ENCODE results near the gene TCHP.
"Not testable (repeated sequence)": the region's sequence is repeated elsewhere in the genome, so short reads cannot be mapped to it uniquely, and the experiment has no call there.

Gene TCHP

GRCh38 chr12:109923481-109924245 is 23.6 kb downstream of the TCHP start:
- H3K27ac ChIP-seq = 0 out of 2 replicates have a peak overlapping the region, but pooled peaks have one; percentile 0
- TF ChIP-seq CTCF (conservative IDR thresholded peaks at IDR 0.05; ENCODE audit: low read depth) = no peak
- ChIA-PET POLR2A (ENCODE audit: low non-redundant PET) (no interaction called here), CTCF (no interaction called here)
- no peak for DNase-seq (ENCODE audit: low spot score)

- CTCF ChIA-PET = no interaction called here
- H3K27ac ChIP-seq = no peak overlapping the region
- TF ChIP-seq CTCF (conservative IDR thresholded peaks at IDR 0.05; ENCODE audit: low read depth) = no peak
- POLR2A ChIA-PET (ENCODE audit: low non-redundant PET) = no interaction called here
- DNase-seq (ENCODE audit: low spot score) = no peak
Observed at GRCh38 chr12:109925185-109925840, 25.2 kb downstream of the TCHP start.

GRCh38 chr12:109926016-109926415 is 25.9 kb downstream of the TCHP start:
- TF ChIP-seq CTCF (conservative IDR thresholded peaks at IDR 0.05; ENCODE audit: low read depth) = no peak
- DNase-seq (ENCODE audit: low spot score) = no peak
- ChIA-PET CTCF (interaction anchor here (0.6 kb wide), 1 partner anchor 130 kb away, joined by 3 read pairs; no protein-coding TSS in a partner anchor), POLR2A (ENCODE audit: low non-redundant PET) (no interaction called here)
- no peak overlapping the region for H3K27ac ChIP-seq

- no peak for DNase-seq (ENCODE audit: low spot score)
- no peak for TF ChIP-seq CTCF (conservative IDR thresholded peaks at IDR 0.05; ENCODE audit: low read depth)
- ChIA-PET POLR2A (ENCODE audit: low non-redundant PET) (interaction anchor here (0.6 kb wide), 1 partner anchor 144 kb away, joined by 3 read pairs; no protein-coding TSS in a partner anchor), CTCF (interaction anchor here (0.6 to 0.7 kb wide), 2 partner anchors 73 to 129 kb away, joined by 3 to 4 read pairs; no protein-coding TSS in a partner anchor)
- H3K27ac ChIP-seq = no peak overlapping the region
Observed at GRCh38 chr12:109926488-109927210, 26.6 kb downstream of the TCHP start.

GRCh38 chr12:109927622-109928021 is 27.5 kb downstream of the TCHP start:
- TF ChIP-seq CTCF (conservative IDR thresholded peaks at IDR 0.05; ENCODE audit: low read depth) = peak; percentile 72
- no peak overlapping the region for H3K27ac ChIP-seq
- ChIA-PET CTCF (interaction anchor here (0.6 to 1.5 kb wide), 5 partner anchors 13 to 82 kb away, joined by 3 to 7 read pairs (median 4); no protein-coding TSS in a partner anchor), POLR2A (ENCODE audit: low non-redundant PET) (interaction anchor here (0.6 kb wide), 1 partner anchor 145 kb away, joined by 3 read pairs; no protein-coding TSS in a partner anchor)
- DNase-seq (ENCODE audit: low spot score) = peak; percentile 46

- ChIA-PET CTCF (interaction anchor here (0.6 to 1.5 kb wide), 6 partner anchors 12 to 83 kb away, joined by 3 to 7 read pairs (median 4); no protein-coding TSS in a partner anchor), POLR2A (ENCODE audit: low non-redundant PET) (no interaction called here)
- DNase-seq (ENCODE audit: low spot score) = no peak
- no peak overlapping the region for H3K27ac ChIP-seq
- TF ChIP-seq CTCF (conservative IDR thresholded peaks at IDR 0.05; ENCODE audit: low read depth) = no peak
Observed at GRCh38 chr12:109928058-109928656, 28.1 kb downstream of the TCHP start.

GRCh38 chr12:109929326-109929725 is 29.3 kb downstream of the TCHP start:
- H3K27ac ChIP-seq; DNase-seq (ENCODE audit: low spot score); POLR2A ChIA-PET (ENCODE audit: low non-redundant PET): not testable (repeated sequence)
- CTCF ChIA-PET = interaction anchor here (1.3 to 1.5 kb wide), 2 partner anchors 15 to 24 kb away, joined by 3 to 4 read pairs; no protein-coding TSS in a partner anchor
